GM04504 (cell line): Measurements from ENCODE around the gene COG1.

Experiments
- DNase-seq: peaks from one replicate; pipeline ENCODE4 v3.0.0-alpha.2; 2012; ENCODE audit warnings: low read depth

COG1 gene

DNA sequence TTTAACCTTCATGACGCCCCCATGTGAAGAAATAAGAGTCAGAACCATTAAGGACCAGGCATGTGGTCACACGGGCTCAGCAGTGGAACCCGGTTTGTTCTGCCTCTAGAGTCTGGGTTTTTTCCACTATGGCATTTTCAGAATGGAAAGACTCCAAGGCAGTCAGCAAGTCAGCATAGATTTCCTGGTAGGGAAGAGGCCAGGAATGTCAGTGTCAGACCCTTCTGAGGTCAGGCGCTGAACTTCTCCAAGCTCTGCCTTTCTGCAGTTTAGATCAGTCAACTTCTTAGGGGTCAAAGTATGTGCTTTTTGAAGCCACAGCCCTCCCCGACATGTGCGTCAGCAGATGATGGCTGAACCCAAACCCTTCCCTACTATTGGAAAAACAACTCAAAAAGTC lies 24.2 kb upstream of the COG1 start:
- no peak for DNase-seq

DNA sequence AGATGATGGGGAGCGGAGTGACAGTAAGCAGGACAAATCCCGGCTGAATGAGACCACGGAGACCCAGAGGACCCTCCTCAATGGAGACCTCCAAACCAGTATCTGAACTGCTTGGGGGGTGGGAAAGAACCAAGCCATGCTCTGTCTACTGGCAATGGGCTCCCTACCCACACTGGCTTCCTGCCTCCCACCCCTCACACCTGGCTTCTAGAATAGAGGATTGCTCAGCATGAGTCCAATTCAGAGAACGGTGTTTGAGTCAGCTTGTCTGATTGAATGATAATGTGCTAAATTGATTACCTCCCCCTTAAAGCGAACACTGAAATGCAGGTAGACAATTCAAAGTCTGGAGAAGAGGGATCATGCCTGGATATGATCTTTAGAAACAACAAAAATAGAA lies 22.5 kb upstream of the COG1 start:
- no peak for DNase-seq

- no peak for DNase-seq
These were observed 20.6 kb upstream of the COG1 start for GRCh38 chr17:73172252-73172651.

DNA sequence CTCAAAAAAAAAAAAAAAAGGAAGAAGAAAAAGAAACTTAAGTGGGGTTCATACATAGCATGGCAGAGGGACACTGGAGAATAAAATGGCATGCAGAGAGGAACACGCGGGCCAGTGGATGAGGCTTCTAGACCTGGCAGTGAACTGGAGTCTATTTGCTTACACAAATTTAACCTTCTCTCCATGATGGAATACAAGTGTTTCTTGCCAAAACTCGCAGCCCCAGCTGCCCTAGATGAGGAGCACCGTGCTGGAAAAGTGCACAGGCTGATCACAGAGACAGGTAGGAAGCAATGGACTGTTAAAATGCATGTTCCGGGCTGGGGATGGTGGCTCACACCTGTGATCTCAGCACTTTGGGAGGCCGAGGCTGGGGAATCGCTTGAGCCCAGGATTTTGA lies 18.7 kb upstream of the COG1 start:
- DNase-seq, result no peak

DNA sequence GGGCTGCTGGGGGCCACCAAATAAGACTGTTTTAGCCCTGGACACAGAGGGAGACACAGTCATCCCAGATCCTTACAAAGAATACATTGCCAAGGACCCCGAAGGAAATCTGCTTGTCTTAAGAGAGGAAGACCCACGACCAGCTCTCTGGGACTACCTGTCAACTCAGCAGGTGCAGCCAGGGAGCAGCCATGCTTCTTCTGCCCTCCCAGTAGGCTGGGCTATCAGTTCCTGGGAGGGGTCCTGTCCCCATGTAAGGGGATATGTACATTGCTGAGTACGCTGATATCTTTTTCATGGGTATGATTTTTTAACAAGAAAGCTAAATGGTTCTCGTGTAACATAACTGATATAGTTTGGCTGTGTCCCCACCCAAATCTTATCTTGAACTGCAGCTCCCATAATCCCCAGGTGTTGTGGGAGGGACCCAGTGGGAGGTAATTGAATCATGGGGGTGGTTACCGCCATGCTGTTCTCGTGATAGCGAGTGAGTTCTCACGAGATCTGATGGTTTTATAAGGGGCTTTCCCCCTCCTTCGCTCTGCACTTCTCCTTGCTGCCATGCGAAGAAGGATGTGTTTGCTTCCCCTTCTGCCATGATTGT lies 16.8 kb upstream of the COG1 start:
- DNase-seq, result no peak

DNA sequence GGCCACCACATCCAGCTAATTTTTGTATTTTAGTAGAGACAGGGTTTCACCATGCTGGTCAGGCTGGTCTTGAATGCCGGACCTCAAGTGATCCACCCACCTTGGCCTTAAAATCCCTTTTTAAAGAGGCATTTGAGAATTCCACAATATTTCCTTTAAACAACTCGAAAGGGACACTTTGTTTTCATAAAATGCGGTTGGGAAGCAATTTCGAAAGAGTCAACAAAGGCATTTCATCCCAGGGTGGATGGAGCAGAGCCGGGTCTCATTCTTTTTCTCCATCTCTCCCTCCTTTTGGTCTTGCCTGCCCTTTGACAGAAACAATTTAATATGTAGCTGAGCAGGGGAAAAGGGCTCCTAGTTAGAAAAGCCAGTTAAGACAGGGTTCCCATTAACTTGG lies 13.5 kb upstream of the COG1 start:
- DNase-seq, result no peak

GRCh38 chr17:73179878-73180277 lies 13.0 kb upstream of the COG1 start:
- DNase-seq, result no peak

- DNase-seq, result no peak
These were observed 10.1 kb upstream of the COG1 start for GRCh38 chr17:73182616-73183310.

GRCh38 chr17:73184136-73184993 lies 8.5 kb upstream of the COG1 start:
- no peak for DNase-seq

- no peak for DNase-seq
These were observed 6.4 kb upstream of the COG1 start for GRCh38 chr17:73186283-73187050.

GRCh38 chr17:73187203-73187769 lies 5.6 kb upstream of the COG1 start:
- no peak for DNase-seq

DNA sequence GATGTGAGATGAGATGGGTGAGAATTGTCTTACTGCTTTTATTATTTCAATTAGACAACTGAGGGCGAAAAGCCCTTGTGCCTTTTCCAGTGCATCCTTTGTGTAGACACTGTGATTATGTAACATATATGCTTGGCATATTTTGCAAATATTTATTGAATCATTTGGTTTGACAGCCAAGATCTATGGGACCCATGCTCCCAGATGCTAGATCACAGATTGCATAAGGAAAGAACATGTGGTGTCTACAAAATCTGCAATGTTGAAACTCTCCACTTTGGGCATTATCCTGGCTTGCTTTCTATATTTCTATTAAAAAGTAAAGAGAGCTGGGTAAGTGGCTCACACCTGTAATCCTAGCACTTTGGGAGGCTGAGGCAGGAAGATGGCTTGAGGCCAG lies 4.8 kb upstream of the COG1 start:
- DNase-seq, result no peak

DNA sequence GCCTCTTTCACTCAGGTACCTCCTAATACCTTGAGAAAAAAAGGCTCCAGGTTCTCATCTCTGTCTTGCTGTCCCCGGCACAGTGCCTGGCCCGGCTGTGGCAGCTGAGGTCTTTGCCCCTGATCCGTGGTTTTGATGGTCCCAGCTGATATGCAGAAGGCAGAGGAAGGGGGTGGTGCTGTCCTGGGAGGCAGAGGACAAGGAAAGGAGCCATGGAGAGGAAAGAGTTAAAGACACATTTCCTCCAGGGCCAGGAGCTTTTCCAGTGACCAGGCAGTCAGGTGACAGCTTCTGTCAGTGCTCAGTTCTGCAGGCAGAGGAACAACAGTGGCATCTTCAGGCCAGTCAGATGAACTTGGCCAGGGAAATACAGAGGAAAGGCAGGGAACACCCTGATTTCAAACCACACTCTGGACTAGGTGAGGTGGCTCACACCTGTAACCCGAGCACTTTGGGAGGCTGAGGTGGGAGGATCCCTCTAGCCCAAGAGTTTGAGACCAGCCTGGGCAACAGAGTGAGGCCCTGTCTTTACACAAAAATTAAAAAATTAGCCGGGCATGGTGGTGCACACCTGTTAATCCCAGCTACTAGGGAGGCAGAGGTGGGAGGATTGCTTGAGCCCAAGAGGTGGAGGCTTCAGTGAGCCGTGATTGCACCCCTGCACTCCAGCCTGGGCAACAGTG lies 3.3 kb upstream of the COG1 start:
- no peak for DNase-seq

GRCh38 chr17:73191443-73192205 lies 1.2 kb upstream of the COG1 start:
- DNase-seq, result no peak

- no peak for DNase-seq
These were observed 505 bp upstream of the COG1 start for GRCh38 chr17:73192206-73192893.

DNA sequence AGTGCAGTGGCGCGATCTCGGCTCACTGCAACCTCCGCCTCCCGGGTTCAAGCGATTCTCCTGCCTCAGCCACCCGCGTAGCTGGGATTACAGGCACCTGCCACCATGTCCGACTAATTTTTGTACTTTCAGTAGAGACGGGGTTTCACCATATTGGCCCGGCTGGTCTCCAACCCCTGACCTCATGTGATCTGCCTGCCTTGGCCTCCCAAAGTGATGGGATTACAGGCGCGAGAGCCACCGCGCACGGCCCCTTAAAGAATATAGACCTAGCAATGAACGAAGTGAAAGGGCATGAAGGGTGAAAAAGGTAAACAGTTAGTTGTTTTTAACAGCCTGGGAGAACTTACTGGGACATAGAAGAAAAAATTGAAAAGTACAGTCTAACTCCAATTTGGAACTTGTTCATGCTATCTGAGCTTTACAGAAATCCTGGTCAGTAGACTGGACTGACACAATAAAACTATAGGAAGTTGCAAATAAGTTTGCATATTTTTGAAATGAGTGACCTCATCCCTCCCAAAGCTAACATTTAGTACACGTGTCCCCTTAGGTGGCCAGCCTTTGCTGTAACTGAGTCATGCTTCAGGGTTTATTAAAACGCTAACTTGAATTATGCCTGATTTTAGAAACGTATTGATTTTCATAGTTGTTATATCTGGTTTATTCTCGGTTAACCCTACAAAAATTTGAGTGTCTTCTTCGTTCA lies 1.8 kb downstream of the COG1 start:
- DNase-seq, result no peak

GRCh38 chr17:73196500-73196899 lies 3.6 kb downstream of the COG1 start:
- no peak for DNase-seq

DNA sequence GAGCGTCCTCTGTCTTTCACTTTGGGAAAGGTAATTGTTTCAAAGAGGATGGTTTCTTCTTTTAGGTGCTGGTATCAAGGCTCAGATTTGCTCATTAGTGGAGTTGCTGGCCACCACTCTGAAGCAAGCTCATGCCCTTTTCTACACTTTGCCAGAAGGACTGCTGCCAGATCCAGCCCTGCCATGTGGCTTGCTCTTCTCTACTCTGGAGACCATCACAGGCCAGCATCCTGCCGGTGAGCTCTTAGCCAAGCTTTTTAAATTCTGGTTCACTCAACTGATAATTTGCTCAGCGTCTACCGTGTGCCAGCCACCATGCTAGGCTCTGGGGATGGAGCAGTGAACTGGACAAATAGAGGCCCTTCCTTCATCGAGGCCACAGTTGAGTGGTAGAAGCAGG lies 4.3 kb downstream of the COG1 start:
- DNase-seq, result no peak

- DNase-seq, result no peak
These were observed 5.5 kb downstream of the COG1 start for GRCh38 chr17:73198201-73198929.
